ENCODE data around the gene PNLIPRP1.

PNLIPRP1 gene

GRCh38 chr10:116590590-116591444, at the start of gene PNLIPRP1:
PNLIPRP1 (plus strand) TSS chr10:116590959; CDS start chr10:116591130, 171 bp downstream.
- DNase-seq: peak; percentile 40

- no peak for DNase-seq
Observed at GRCh38 chr10:116542007-116542677, 48.6 kb upstream of the PNLIPRP1 start.

- DNase-seq: no peak
Observed at GRCh38 chr10:116545122-116545521, 45.6 kb upstream of the PNLIPRP1 start.

GRCh38 chr10:116545756-116546155, 45.0 kb upstream of the PNLIPRP1 start, which contains the start of gene PNLIP:
PNLIP (plus strand) TSS chr10:116545931; CDS start chr10:116546093, 162 bp downstream.
- no peak for DNase-seq

GRCh38 chr10:116548301-116548700, 42.5 kb upstream of the PNLIPRP1 start:
- no peak for DNase-seq

- no peak for DNase-seq
Observed at GRCh38 chr10:116553378-116553980, 37.3 kb upstream of the PNLIPRP1 start.

- DNase-seq: no peak
Observed at GRCh38 chr10:116554628-116555027, 36.1 kb upstream of the PNLIPRP1 start.

GRCh38 chr10:116555880-116556279, 34.9 kb upstream of the PNLIPRP1 start:
- DNase-seq: no peak

GRCh38 chr10:116557305-116557880, 33.4 kb upstream of the PNLIPRP1 start:
- DNase-seq: no peak

- no peak for DNase-seq
Observed at GRCh38 chr10:116565534-116565933, 25.2 kb upstream of the PNLIPRP1 start.

GRCh38 chr10:116566932-116567331, 23.8 kb upstream of the PNLIPRP1 start:
- DNase-seq: no peak

- no peak for DNase-seq
Observed at GRCh38 chr10:116567335-116567734, 23.4 kb upstream of the PNLIPRP1 start.

GRCh38 chr10:116574797-116575196, 16.0 kb upstream of the PNLIPRP1 start:
- DNase-seq: no peak

- no peak for DNase-seq
Observed at GRCh38 chr10:116587878-116588591, 2.7 kb upstream of the PNLIPRP1 start.

- DNase-seq: no peak
Observed at GRCh38 chr10:116588995-116589394, 1.8 kb upstream of the PNLIPRP1 start.

GRCh38 chr10:116589926-116590325, 833 bp upstream of the PNLIPRP1 start:
- no peak for DNase-seq

- no peak for DNase-seq
Observed at GRCh38 chr10:116593139-116593740, 2.5 kb downstream of the PNLIPRP1 start.

- no peak for DNase-seq
Observed at GRCh38 chr10:116594525-116595035, 3.8 kb downstream of the PNLIPRP1 start.

GRCh38 chr10:116596062-116596461, 5.3 kb downstream of the PNLIPRP1 start:
- no peak for DNase-seq

GRCh38 chr10:116597543-116597942, 6.8 kb downstream of the PNLIPRP1 start:
- no peak for DNase-seq

- DNase-seq: no peak
Observed at GRCh38 chr10:116598329-116598728, 7.6 kb downstream of the PNLIPRP1 start.

- DNase-seq: no peak
Observed at GRCh38 chr10:116599991-116600390, 9.2 kb downstream of the PNLIPRP1 start.

All from NCI-H69 (cell line).